Transverse colon (tissue), 4 donors: ENCODE data around the gene HUS1B.

Experiments used
- EP300 ChIP-seq: sonication (generic); formaldehyde crosslinking; IDR thresholded peaks from one replicate; pipeline ENCODE4 v1.6.1; 2017; ENCODE audit warnings: antibody characterized with exemption, low read depth
- POLR2A ChIP-seq: fragments of 450-650 bp; IDR thresholded peaks from one replicate; pipeline ENCODE4 v1.6.1; 2016; ENCODE audit warnings: antibody characterized with exemption, mild to moderate bottlenecking, moderate library complexity
- POLR2AphosphoS5 ChIP-seq, 3 donors: sonication (generic); formaldehyde crosslinking; IDR thresholded peaks; one replicate each; pipeline ENCODE4 v1.6.1; 2016; ENCODE audit warnings: antibody characterized with exemption in 3 of 3
- TF ChIP-seq, protein P1 (sequence below), 5 experiments: fragments of 200-600 bp in 3 of 5; fragments of 450-650 bp in 2 of 5; sonication (generic) in 3 of 5; IDR thresholded peaks; 1 replicate in 2 of 5; 2 replicates in 3 of 5; pipeline ENCODE4 v1.5.1; 2016 to 2017; ENCODE audit warnings: antibody characterized with exemption in 5 of 5, inconsistent platforms in 3 of 5, mild to moderate bottlenecking in 2 of 5, moderate library complexity in 1 of 5

- TF ChIP-seq, protein P1, sequence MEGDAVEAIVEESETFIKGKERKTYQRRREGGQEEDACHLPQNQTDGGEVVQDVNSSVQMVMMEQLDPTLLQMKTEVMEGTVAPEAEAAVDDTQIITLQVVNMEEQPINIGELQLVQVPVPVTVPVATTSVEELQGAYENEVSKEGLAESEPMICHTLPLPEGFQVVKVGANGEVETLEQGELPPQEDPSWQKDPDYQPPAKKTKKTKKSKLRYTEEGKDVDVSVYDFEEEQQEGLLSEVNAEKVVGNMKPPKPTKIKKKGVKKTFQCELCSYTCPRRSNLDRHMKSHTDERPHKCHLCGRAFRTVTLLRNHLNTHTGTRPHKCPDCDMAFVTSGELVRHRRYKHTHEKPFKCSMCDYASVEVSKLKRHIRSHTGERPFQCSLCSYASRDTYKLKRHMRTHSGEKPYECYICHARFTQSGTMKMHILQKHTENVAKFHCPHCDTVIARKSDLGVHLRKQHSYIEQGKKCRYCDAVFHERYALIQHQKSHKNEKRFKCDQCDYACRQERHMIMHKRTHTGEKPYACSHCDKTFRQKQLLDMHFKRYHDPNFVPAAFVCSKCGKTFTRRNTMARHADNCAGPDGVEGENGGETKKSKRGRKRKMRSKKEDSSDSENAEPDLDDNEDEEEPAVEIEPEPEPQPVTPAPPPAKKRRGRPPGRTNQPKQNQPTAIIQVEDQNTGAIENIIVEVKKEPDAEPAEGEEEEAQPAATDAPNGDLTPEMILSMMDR (IDR thresholded peaks at IDR 0.05) = no peak
- TF ChIP-seq POLR2A = no peak
- no peak for TF ChIP-seq POLR2AphosphoS5 (IDR thresholded peaks at IDR 0.05)
- TF ChIP-seq EP300 = no peak
These were observed 42.9 kb downstream of the HUS1B start for GRCh38 chr6:613981-614380.
